Measurements from ENCODE around the gene PEX7. TPM values are rescaled to one million over a fixed set of nuclear protein-coding genes. Genes with fewer than 3 reads are reported as not detected.

The PEX7 gene
- total and polyA plus RNA-seq, 2 of the 8 experiments (the other 6 are each of a cell fraction or from before 2014, with no cell fraction given): 6.4 to 11.0 TPM

GRCh38 chr6:136780972-136781371, 41.4 kb upstream of the PEX7 start (continued):
- TF ChIP-seq ATF2 (IDR thresholded peaks at IDR 0.05; ENCODE audit: low read length) (no peak), CTBP2 (IDR thresholded peaks at IDR 0.05; ENCODE audit: borderline replicate concordance, insufficient read depth, insufficient read length, low read length) (no peak), NRF1 (IDR thresholded peaks at IDR 0.05; ENCODE audit: low read depth, low read length) (no peak)

All from H1 (cell line).